K562 (cell line): ENCODE data around the gene TMEM92. TPM values are rescaled to one million over a fixed set of nuclear protein-coding genes. Genes with fewer than 3 reads are reported as not detected.

Experiments used
- ATAC-seq: fragments of 200-7000 bp; cut with Tn5 transposase; 3 replicates; pipeline ENCODE4 v1.9.1; 2020; ENCODE audit warnings: moderate library complexity
- BruUV-seq: library from RNA; stranded (reverse); fragments of 400-500 nt; replicated peaks from 2 replicates; lab custom pipeline; 2021; lab: Mats Ljungman, UMichigan
- CTCF ChIA-PET: fragments of 300-600 bp; formaldehyde crosslinking; extraction: SDS; loops from one replicate; lab custom pipeline; 2021; ENCODE audit warnings: low intra/inter-chr PET ratio; lab: Yijun Ruan, JAX
- POLR2A ChIA-PET: fragments of 300-600, 350-650 bp; sonication (Branson Sonifier 250); formaldehyde crosslinking; extraction: SDS; loops from one replicate; lab custom pipeline; 2021; ENCODE audit warnings: antibody characterized with exemption, inconsistent platforms; lab: Yijun Ruan, JAX
- DNase-seq, 4 experiments: peaks; one replicate each; pipeline versions ENCODE4 v3.0.0 to v3.0.0-alpha.2; 2011 to 2018; ENCODE audit warnings: low spot score in 3 of 4, mixed read lengths in 3 of 4; ENCODE audit errors: extremely low read depth in 1 of 4
- FAIRE-seq: peaks from 2 replicates; lab custom pipeline; 2011; peaks lifted over from hg19 to GRCh38; lab: Jason Lieb, UNC
- H2AFZ ChIP-seq: 2 replicates; pipeline ENCODE4 v1.6.0; 2011; ENCODE audit warnings: low read depth, low read length, control low read depth, inconsistent platforms
- H3K27ac ChIP-seq: fragments of 200-600 bp; 3 replicates; pipeline ENCODE4 v1.8.0; 2011; ENCODE audit warnings: low read depth, mild to moderate bottlenecking, control low read depth, inconsistent platforms, low read length, moderate library complexity, mixed read lengths; ENCODE audit errors: extremely low read depth
- H3K27me3 ChIP-seq, 2 experiments: fragments of 300-600 bp in 1 of 2; 2 replicates in 1 of 2; 3 replicates in 1 of 2; pipeline versions ENCODE4 v1.6.0 to v1.8.0; 2011; ENCODE audit warnings: inconsistent platforms in 2 of 2, low read length in 2 of 2, mild to moderate bottlenecking in 1 of 2, mixed read lengths in 1 of 2, moderate library complexity in 1 of 2; ENCODE audit not compliant: control insufficient read depth in 2 of 2, insufficient read depth in 2 of 2
- H3K36me3 ChIP-seq: fragments of 300-600 bp; 3 replicates; pipeline ENCODE4 v1.8.0; 2011; ENCODE audit warnings: mild to moderate bottlenecking, low read length, inconsistent platforms; ENCODE audit not compliant: control insufficient read depth, insufficient read depth
- H3K4me1 ChIP-seq, 2 experiments: fragments of 200-600 bp in 1 of 2; replicated peaks in 1 of 2; 2 replicates in 1 of 2; 3 replicates in 1 of 2; pipeline versions ENCODE4 v1.5.1 to v1.8.0; 2011; ENCODE audit warnings: inconsistent platforms in 2 of 2, low read length in 2 of 2, mild to moderate bottlenecking in 1 of 2, mixed read lengths in 1 of 2, moderate library complexity in 1 of 2; ENCODE audit not compliant: control insufficient read depth in 2 of 2, insufficient read depth in 2 of 2
- H3K4me2 ChIP-seq: 2 replicates; pipeline ENCODE4 v1.6.1; 2011; ENCODE audit warnings: low read length, control low read depth, inconsistent platforms, mixed read lengths; ENCODE audit not compliant: insufficient read depth
- H3K4me3 ChIP-seq: fragments of 200-600 bp; sonication (generic), shearing (Covaris generic); 2 replicates; pipeline ENCODE4 v1.5.1; 2016; ENCODE audit warnings: control low read depth, inconsistent platforms
- H3K79me2 ChIP-seq: fragments of 200-600 bp; 3 replicates; pipeline ENCODE4 v1.8.0; 2011; ENCODE audit warnings: low read length, inconsistent platforms; ENCODE audit not compliant: control insufficient read depth, insufficient read depth
- H3K9ac ChIP-seq, 2 experiments: 2 replicates each; pipeline versions ENCODE4 v1.6.0 to v1.6.1; 2011; ENCODE audit warnings: low read depth in 2 of 2, low read length in 2 of 2, control low read depth in 1 of 2, inconsistent platforms in 1 of 2, mild to moderate bottlenecking in 1 of 2, mixed read lengths in 1 of 2; ENCODE audit not compliant: insufficient read depth in 1 of 2
- H3K9me1 ChIP-seq: one replicate; pipeline ENCODE4 v1.6.0; 2011; ENCODE audit warnings: inconsistent platforms, mild to moderate bottlenecking, low read length, moderate library complexity; ENCODE audit not compliant: control insufficient read depth, insufficient read depth
- H3K9me3 ChIP-seq: replicated peaks from 2 replicates; pipeline ENCODE4 v1.5.1; 2011; ENCODE audit warnings: low read depth, low read length, inconsistent platforms; ENCODE audit not compliant: control insufficient read depth, insufficient read depth
- H4K20me1 ChIP-seq: replicated peaks from 2 replicates; pipeline ENCODE4 v1.6.1; 2011; ENCODE audit warnings: low read length, inconsistent platforms, mixed read lengths; ENCODE audit not compliant: control insufficient read depth, insufficient read depth
- SLC30A9 ChIP-seq: fragments of 250-450 bp; sonication (Bioruptor Pico); IDR thresholded peaks from 2 replicates; pipeline ENCODE4 v1.8.0; 2022; ENCODE audit warnings: mild to moderate bottlenecking, moderate library complexity
- ZFP36 ChIP-seq: fragments of 150-350 bp; IDR thresholded peaks from 2 replicates; pipeline ENCODE4 v1.6.1; 2018; ENCODE audit warnings: low read length, low read depth; ENCODE audit not compliant: partially characterized antibody
- ZNF24 ChIP-seq: fragments of 450-650 bp; IDR thresholded peaks from 2 replicates; pipeline ENCODE4 v1.6.1; 2016
- WGBS: fragments of 100-300 bp; shearing (Covaris generic); methylation state at CpG from one replicate; pipeline ENCODE4 v1.1.6; 2016; ENCODE audit warnings: low coverage, mixed read lengths; ENCODE audit not compliant: insufficient coverage; ENCODE audit errors: missing lambda C conversion rate; 5-methylcytosine and 5-hydroxymethylcytosine counted together
- in situ Hi-C: fragments of 300-500 bp; cut with MboI; formaldehyde crosslinking; loops from 4 replicates; pipeline ENCODE4 v1.15.0; 2018; ENCODE audit warnings: inconsistent platforms, mixed read lengths
- intact Hi-C: fragments of 100-400 bp; cut with micrococcal nuclease; formaldehyde crosslinking; loops from 2 replicates; pipeline ENCODE4 v1.14.2; 2022
- polyA plus RNA-seq, 8 experiments: library from polyadenylated mRNA; depleted of rRNA in 4 of 8; stranded (reverse) in 5 of 8; unstranded in 3 of 8; fragments of >200 nt; fragmentation: Nextera tagmentation in 2 of 8; fragmentation: Illumina TruSeq in 1 of 8; extraction: Ambion mirVana in 2 of 8; extraction: Trizol in 1 of 8; gene quantifications; 2 replicates each; pipeline versions ENCODE4 v1.2.1 to v1.2.3, GENCODE V29; 2011 to 2014; ENCODE audit warnings: inconsistent platforms in 1 of 8, missing spikeins in 1 of 8
- total RNA-seq, 7 experiments: library from RNA; depleted of rRNA in 6 of 7; stranded (reverse); fragments of >200 nt in 6 of 7; fragmentation: Illumina TruSeq in 2 of 7; extraction: Trizol in 2 of 7; gene quantifications; 2 replicates each; pipeline versions ENCODE4 v1.2.1 to v1.2.3, GENCODE V29; 2011 to 2021; ENCODE audit warnings: low replicate concordance in 1 of 7
- TF ChIP-seq, protein P1 (sequence below), 2 experiments: fragments of 450-650 bp in 1 of 2; IDR thresholded peaks; 2 replicates each; pipeline ENCODE4 v1.6.1; 2011 to 2017; ENCODE audit warnings: low read depth in 2 of 2, antibody characterized with exemption in 1 of 2, borderline replicate concordance in 1 of 2, low read length in 1 of 2, mild to moderate bottlenecking in 1 of 2, mixed read lengths in 1 of 2; ENCODE audit not compliant: control insufficient read depth in 1 of 2

Gene TMEM92
- total and polyA plus RNA-seq, 9 of the 15 experiments (the other 6 are each of a cell fraction or from before 2014, with no cell fraction given): 0.14 to 2.1 (median 0.40) TPM

DNA sequence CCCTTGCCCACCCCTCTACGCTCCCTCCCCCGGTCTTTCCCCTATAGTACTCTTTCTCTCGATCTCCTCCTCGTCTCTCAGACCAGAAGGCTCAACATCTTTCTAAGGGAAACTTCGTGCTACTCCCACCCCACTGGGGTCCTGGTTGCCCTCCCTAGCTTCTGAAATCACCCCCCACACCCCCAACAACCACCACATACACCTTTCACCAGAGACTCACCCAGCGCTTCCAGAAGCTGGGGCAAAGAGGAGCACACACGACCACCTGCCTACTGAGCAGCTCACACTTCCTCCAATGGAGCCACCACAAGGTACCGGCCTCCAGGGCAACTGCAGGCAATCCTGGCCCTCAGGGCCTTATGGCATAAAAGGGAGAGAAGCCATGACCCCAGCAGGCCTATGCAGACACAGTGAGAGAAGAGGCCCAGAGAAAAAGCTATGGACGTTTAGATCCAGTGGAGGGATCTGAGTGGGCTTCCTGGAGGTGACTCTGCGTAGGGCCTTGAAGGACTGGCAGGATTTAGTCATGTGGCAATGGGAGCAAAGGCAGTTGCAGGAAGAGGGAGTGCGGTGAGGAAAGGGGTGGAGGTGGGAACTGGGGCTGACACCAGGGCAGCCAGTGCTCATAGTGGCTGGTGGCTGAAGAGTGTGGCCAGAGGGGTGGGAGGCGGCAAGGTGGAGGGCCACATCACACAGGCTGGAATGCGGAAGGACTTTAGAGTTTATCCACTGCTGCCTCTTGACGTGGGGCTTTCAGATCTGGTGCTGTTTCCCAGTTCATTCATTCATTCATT, 12.1 kb upstream of the TMEM92 start:
- no peaks in the 10 kb centered on the region for H3K9me1 ChIP-seq
- no peaks in the 10 kb centered on the region for H3K9me3 ChIP-seq
- H3K36me3 ChIP-seq: no peaks in the 10 kb centered on the region
- TF ChIP-seq, protein P1, sequence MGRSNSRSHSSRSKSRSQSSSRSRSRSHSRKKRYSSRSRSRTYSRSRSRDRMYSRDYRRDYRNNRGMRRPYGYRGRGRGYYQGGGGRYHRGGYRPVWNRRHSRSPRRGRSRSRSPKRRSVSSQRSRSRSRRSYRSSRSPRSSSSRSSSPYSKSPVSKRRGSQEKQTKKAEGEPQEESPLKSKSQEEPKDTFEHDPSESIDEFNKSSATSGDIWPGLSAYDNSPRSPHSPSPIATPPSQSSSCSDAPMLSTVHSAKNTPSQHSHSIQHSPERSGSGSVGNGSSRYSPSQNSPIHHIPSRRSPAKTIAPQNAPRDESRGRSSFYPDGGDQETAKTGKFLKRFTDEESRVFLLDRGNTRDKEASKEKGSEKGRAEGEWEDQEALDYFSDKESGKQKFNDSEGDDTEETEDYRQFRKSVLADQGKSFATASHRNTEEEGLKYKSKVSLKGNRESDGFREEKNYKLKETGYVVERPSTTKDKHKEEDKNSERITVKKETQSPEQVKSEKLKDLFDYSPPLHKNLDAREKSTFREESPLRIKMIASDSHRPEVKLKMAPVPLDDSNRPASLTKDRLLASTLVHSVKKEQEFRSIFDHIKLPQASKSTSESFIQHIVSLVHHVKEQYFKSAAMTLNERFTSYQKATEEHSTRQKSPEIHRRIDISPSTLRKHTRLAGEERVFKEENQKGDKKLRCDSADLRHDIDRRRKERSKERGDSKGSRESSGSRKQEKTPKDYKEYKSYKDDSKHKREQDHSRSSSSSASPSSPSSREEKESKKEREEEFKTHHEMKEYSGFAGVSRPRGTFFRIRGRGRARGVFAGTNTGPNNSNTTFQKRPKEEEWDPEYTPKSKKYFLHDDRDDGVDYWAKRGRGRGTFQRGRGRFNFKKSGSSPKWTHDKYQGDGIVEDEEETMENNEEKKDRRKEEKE (IDR thresholded peaks at IDR 0.05; ENCODE audit: borderline replicate concordance in 1 of 2, control insufficient read depth in 1 of 2, low read depth in 2 of 2, low read length in 1 of 2): no peak
- TF ChIP-seq SLC30A9 (CRISPR knock-in tag) (no peak), ZNF24 (peak; percentile 76; the same call in 1 of the 2 replicates), ZFP36 (peak; percentile 76)
- FAIRE-seq (no peak), DNase-seq (peak in 2 of 4 experiments; percentile 3 to 9), ATAC-seq (no peak)
- ChIA-PET CTCF (no interaction called here), POLR2A (interaction anchor here (0.7 to 1.2 kb wide), 2 partner anchors 9 to 28 kb away, joined by 3 read pairs; no protein-coding TSS in a partner anchor)
- no peaks in the 10 kb centered on the region for H3K79me2 ChIP-seq
- no peak overlapping the region for H3K9ac ChIP-seq
- peaks cover 4 to 45% of the 10 kb centered on the region in 2 experiments; a peak in 4 of 5 replicates for H3K27me3 ChIP-seq
- H3K4me2 ChIP-seq: no peak overlapping the region
- BruUV-seq: no TSS peak
- 0 out of 2 replicates have a peak, but pooled peaks cover 4% of the 10 kb centered on the region for H4K20me1 ChIP-seq
- intact Hi-C loops (no loop called here), in situ Hi-C loops (no loop called here)
- H3K27ac ChIP-seq: no peak overlapping the region
- H3K4me1 ChIP-seq: peaks cover 6 to 38% of the 10 kb centered on the region in 2 experiments; a peak in 4 of 5 replicates
- WGBS: 15% methylated on average over 13 of the region's 14 CpGs
- no peak overlapping the region for H3K4me3 ChIP-seq
- H2AFZ ChIP-seq: no peak overlapping the region
